ENCODE measurements around the gene ST6GALNAC3.
A peak's percentile ranks its signal among the peaks of the same experiment; 100 is the strongest.
"Not testable (repeated sequence)": the region's sequence is repeated elsewhere in the genome, so short reads cannot be mapped to it uniquely, and the experiment has no call there.

The ST6GALNAC3 gene

DNA sequence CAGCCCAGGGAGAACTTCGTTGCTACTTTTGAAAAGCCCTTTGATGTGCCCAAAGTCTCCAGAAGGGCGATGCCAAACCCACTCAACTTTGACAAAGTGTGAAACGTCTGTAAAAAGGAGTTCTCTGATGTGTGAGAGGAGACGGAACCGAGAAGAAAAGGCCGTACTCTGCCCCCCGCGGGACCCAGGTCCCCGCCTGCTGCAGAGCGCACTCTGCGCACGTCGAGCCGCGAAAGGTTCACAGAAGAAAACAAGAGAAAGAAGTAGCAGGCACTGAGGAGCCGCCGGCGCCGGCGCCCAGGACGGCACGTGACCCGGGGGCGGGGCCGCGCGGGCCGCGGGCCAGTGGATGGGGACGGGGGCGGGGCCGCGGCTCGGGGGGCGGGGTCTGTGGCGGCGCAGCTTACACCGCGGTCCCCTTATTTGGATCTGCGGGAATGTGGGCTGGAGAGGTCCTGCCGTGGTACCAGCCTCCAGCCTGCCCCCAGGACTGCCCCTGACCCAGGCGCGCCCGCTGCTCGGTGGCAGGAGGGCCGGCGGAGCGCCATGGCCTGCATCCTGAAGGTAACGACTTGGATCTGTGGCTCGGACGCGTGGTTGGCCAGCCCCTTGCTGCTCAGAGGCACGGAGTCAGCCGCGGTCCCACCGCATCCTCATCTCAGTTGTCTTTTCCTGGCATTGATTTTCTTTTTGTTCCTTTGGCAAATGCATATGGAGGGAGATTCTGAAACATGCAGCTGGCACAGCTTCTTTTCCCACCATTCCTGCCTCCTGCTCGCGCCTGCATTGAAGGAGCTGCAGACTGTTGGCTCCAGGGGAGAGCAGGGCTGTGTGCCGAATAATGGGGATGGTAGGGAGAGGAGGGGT, at the start of gene ST6GALNAC3:
Gene ST6GALNAC3 (plus strand): TSS at position 426 of the 867 bp plus-strand sequence.
- peak; percentile 92 for DNase-seq (ENCODE audit: low spot score)

- DNase-seq (ENCODE audit: low spot score), result no peak
Measured at GRCh38 chr1:76027341-76027740, 47.2 kb upstream of the ST6GALNAC3 start.

GRCh38 chr1:76029331-76029730, 45.2 kb upstream of the ST6GALNAC3 start:
- DNase-seq (ENCODE audit: low spot score), result no peak

- DNase-seq (ENCODE audit: low spot score), result no peak
Measured at GRCh38 chr1:76031496-76031895, 43.0 kb upstream of the ST6GALNAC3 start.

GRCh38 chr1:76033800-76034475, 40.6 kb upstream of the ST6GALNAC3 start:
- no peak for DNase-seq (ENCODE audit: low spot score)

- DNase-seq (ENCODE audit: low spot score), result no peak
Measured at GRCh38 chr1:76035053-76035452, 39.5 kb upstream of the ST6GALNAC3 start.

GRCh38 chr1:76037324-76037723, 37.2 kb upstream of the ST6GALNAC3 start:
- DNase-seq (ENCODE audit: low spot score), result no peak

DNA sequence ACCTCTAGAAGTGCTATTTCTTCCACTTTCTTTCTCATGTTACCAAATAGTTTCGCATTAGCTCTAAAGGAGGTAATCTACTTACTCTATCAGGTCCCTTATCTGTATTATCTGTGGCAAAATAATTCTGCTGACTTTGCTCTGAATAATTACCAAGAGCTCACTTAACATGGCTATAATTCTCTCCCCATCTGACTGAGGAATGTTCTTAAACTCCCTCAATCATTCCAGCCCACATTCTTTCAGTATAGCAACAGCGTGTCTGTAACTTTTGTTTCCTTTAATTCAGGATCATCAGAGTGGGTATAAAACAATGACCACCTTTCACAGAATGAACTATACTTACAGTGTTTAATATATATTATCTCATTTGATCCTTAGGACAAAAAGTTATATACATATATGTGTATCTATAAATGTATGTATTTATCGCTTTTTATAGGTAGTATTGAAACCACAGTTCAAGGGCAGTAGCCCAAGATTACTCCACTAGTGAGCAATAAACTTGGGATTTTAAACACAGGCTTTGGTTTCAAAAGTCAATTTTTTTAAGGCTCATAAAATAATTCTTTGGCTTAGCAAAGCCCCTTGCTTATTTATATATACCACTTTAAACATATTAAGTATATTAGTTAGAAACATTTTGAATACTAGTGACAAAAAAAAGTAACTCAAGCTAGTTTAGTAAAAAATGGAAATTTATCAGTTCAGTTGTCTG, 36.1 kb upstream of the ST6GALNAC3 start:
- no peak for DNase-seq (ENCODE audit: low spot score)

DNA sequence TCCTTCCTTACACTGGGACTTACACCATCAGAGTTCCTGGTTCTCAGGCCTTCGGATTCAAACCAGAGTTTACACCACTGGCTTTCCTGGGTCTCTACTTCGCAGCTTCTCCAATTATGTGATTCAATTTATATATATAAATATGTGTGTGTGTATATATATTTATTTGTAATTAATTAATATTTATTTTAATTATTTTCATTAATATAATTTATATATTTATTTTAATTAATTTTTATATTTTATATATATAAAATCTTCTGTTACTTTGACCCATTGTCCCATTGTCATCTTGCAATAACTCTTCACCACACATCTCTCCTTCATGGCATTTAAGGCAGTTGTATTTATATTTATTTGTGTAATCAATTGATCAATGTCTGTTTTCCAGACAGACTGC, 28.4 kb upstream of the ST6GALNAC3 start:
- no peak for DNase-seq (ENCODE audit: low spot score)

- no peak for DNase-seq (ENCODE audit: low spot score)
Measured at GRCh38 chr1:76048219-76048618, 26.3 kb upstream of the ST6GALNAC3 start.

GRCh38 chr1:76048926-76049325, 25.6 kb upstream of the ST6GALNAC3 start:
- no peak for DNase-seq (ENCODE audit: low spot score)

DNA sequence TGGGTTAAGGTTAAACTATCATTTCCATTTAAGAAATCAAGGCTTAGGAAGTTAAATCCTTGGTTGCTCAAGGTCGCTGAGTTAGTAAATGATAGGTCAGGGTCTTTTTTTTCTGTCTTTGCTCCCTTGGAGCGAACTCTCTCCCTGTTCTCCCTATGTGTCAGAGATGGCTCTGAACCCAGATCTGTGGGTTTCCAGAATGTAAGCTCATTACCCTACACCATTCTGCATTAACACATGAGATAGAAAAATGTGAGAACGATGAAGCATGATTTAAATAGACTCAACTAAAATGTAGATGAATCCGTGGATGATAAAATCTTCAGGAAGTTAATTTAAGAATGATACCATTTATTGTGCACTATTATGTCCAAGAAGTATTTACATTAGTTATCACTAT, 25.0 kb upstream of the ST6GALNAC3 start:
- no peak for DNase-seq (ENCODE audit: low spot score)

- DNase-seq (ENCODE audit: low spot score), result not testable (repeated sequence)
Measured at GRCh38 chr1:76050073-76050472, 24.5 kb upstream of the ST6GALNAC3 start.

- DNase-seq (ENCODE audit: low spot score), result no peak
Measured at GRCh38 chr1:76053021-76053420, 21.5 kb upstream of the ST6GALNAC3 start.

DNA sequence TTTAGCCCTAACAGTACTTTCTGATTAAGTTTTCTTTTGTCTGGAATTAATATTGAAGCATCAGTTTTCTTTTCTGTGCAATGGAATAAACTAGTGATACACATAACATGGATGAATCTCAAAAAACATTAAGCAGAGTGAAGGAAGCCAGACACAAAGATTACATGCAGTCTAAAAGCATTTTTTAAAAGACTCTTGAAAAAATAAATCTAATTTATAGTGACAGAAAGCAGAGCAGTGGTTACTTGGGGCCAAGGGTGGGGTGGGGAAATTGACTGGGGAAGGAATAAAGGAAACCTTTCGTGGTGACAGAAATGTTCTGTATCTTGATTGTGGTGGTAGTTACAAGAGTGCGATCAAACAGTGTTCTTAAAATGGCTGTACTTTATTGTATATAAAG, 20.2 kb upstream of the ST6GALNAC3 start:
- DNase-seq (ENCODE audit: low spot score), result no peak

GRCh38 chr1:76055987-76056386, 18.6 kb upstream of the ST6GALNAC3 start:
- DNase-seq (ENCODE audit: low spot score), result no peak

DNA sequence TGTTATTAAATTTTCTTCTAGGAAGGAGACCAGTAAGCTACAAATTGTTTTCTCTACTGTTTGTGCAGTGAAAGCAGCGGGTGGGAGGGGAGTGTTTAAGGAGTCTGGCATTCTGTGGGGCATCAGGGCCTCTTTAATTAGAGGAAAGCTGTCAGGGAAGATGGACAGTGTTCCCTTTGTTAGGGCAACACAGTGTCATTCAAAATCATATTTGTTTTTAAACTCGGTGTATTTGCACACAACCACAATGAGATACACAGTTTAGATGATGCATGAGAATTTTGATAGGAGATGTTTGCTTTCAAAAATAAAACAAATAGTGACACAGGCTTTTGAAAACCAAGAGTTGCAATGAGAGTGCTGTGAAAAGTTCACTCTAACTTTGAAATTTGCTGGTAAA, 15.1 kb upstream of the ST6GALNAC3 start:
- no peak for DNase-seq (ENCODE audit: low spot score)

DNA sequence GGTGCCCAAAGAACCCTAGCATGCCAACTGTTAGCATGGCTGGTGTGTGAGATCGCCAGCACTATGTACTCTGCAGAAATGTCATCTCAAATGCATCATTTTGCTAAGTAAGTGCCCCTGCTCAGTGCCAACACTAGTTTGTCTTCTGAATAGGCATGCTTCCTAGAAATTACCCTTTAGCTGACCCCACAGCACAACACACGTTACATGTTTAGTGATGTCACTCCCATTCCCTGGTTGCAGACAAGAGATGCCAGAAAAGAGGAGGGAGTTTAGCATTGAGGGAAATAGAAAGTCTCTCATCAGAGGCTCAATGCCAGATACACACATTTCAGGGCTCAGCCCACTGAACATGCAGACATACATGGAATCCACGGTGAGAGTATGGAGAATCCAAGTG, 9.3 kb upstream of the ST6GALNAC3 start:
- DNase-seq (ENCODE audit: low spot score), result no peak

DNA sequence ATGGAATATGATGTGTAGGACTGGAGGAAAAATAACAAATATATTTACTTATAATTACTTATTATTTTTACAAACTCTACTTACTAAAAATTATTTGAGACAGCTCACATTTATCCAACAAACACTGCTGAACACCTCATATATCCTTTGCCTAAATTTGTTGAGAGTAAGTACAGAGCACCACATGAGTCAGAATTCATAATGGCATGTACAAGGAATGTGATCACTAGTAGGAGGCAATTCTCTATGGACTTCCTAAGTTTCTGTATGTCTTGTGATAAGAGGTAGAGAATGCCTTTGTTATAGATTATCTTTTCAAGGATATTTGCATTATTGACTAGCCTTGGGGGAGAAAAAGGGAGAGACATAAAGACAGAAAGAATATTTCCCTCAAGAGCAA, 8.2 kb upstream of the ST6GALNAC3 start:
- DNase-seq (ENCODE audit: low spot score), result no peak

DNA sequence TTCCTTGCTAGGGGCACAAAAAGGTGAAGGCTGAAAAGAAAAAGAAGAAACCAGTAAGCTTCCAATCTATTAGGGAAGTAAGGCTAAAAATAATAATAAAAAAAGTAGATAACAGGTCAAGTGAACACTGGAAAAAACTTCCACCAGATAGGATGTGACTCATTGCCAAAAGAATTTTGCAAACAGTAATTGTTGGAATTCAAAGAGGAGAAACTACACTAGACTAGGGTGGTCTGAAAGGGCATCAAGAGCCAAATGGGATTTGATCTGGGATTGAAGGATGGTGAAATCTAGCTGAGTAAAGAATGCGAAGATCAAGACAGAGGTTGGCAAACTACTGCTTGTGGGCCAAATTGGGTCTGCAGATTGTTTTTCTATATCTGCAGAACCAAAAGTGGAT, 6.0 kb upstream of the ST6GALNAC3 start:
- no peak for DNase-seq (ENCODE audit: low spot score)

- DNase-seq (ENCODE audit: low spot score), result no peak
Measured at GRCh38 chr1:76068953-76069561, 5.5 kb upstream of the ST6GALNAC3 start.

- peak; percentile 6 for DNase-seq (ENCODE audit: low spot score)
Measured at GRCh38 chr1:76070538-76070937, 4.0 kb upstream of the ST6GALNAC3 start.

All from GM03348 (cell line).